Measurements from ENCODE around the gene SEM1.
"Not testable (repeated sequence)": the region's sequence is repeated elsewhere in the genome, so short reads cannot be mapped to it uniquely, and the experiment has no call there.

SEM1 gene

DNA sequence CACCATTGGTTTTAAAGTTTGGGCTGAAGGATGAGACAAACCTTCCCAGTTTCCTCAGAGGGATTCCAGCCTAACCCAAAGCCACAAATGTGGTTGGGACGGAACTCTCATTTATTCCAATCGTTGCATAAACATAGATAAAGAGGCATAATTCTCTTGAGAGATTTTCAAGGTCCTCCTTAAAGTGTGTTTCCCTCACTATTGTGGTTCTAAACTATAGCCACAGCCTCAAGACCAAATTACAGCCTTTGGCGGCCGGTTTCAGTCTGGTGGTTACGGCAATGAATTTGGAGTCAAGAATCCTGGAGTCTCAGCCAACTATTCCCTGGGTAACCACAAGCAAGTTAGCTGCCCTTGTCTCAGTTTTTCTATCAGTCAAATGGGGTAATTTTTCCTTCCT is 42.6 kb downstream of the SEM1 start:
- in situ Hi-C loops (cut with HindIII; ENCODE audit: low pct_unique_long_range_greater_than_20kb, low sequenced_read_pairs): no loop called here
- TF ChIP-seq JUND (IDR thresholded peaks at IDR 0.05; ENCODE audit: low read depth): no peak

GRCh38 chr7:96665689-96666088 is 44.0 kb downstream of the SEM1 start:
- in situ Hi-C loops (cut with HindIII; ENCODE audit: low pct_unique_long_range_greater_than_20kb, low sequenced_read_pairs): no loop called here
- no peak for TF ChIP-seq JUND (IDR thresholded peaks at IDR 0.05; ENCODE audit: low read depth)
- no peak for DNase-seq (ENCODE audit: low read depth in 1 of 2, low spot score in 1 of 2)

More for the DNA sequence above, 42.6 kb downstream of the SEM1 start:
- no peak for DNase-seq (ENCODE audit: low read depth in 1 of 2, low spot score in 1 of 2)

- no peak for TF ChIP-seq JUND (IDR thresholded peaks at IDR 0.05; ENCODE audit: low read depth)
- no peak for DNase-seq (ENCODE audit: low read depth in 1 of 2, low spot score in 1 of 2)
These were observed 44.9 kb downstream of the SEM1 start for GRCh38 chr7:96664793-96665192.

DNA sequence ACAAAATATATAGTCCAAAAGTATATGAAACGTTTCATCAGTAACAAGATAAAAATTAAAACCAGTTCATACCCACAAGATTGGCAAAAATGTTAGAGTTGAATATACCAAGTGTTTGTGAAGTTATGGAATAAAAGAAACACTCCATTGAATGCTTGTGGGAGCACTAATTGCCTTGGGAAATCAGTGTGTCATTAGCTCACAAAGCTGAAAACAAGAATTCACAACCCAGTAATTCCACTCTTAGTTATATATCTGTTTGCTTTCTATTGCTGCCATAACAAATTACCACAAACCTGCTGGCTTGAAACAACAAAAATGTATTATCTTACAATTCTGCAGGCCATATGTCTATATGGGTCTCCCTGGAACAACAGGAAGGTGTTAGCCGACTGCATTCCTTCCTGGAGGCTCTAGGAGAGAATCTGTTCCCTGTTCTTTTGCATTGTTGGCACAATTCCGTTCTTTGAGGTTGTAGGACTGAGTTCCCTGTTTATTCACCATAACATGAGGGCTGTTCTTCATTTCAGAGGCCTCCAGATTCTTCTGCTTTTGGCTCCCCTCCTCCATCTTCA is 45.7 kb downstream of the SEM1 start:
- DNase-seq (ENCODE audit: low read depth in 1 of 2, low spot score in 1 of 2): peak in 1 of 2 experiments; percentile 65
- no peak for TF ChIP-seq JUND (IDR thresholded peaks at IDR 0.05; ENCODE audit: low read depth)
- in situ Hi-C loops (cut with HindIII; ENCODE audit: low pct_unique_long_range_greater_than_20kb, low sequenced_read_pairs): no loop called here

More at GRCh38 chr7:96664793-96665192, 44.9 kb downstream of the SEM1 start:
- in situ Hi-C loops (cut with HindIII; ENCODE audit: low pct_unique_long_range_greater_than_20kb, low sequenced_read_pairs): no loop called here

DNA sequence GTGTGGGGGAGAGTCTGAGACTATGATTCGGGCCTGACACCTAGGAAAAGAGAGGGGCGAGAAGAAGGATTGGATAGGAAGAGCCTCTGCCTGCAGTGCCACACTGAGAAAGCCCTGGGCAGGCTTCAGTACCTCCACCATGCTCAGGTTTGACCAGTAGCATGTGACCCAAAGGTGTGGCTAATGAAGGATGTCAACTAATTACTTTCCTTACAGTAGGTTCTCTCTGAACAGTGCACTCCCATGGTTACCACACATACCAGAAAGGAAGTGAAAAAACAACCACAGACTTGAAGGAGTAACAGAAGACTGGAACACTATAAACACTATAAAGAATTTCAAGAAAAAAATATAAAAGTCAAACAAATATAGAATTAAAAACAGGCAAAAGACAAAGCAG is 46.2 kb downstream of the SEM1 start:
- no peak for DNase-seq (ENCODE audit: low read depth in 1 of 2, low spot score in 1 of 2)
- in situ Hi-C loops (cut with HindIII; ENCODE audit: low pct_unique_long_range_greater_than_20kb, low sequenced_read_pairs): no loop called here
- no peak for TF ChIP-seq JUND (IDR thresholded peaks at IDR 0.05; ENCODE audit: low read depth)

- in situ Hi-C loops (cut with HindIII; ENCODE audit: low pct_unique_long_range_greater_than_20kb, low sequenced_read_pairs); DNase-seq (ENCODE audit: low read depth in 1 of 2, low spot score in 1 of 2): not testable (repeated sequence)
These were observed 47.5 kb downstream of the SEM1 start for GRCh38 chr7:96662151-96662550.

- no peak for DNase-seq (ENCODE audit: low read depth in 1 of 2, low spot score in 1 of 2)
- TF ChIP-seq JUND (IDR thresholded peaks at IDR 0.05; ENCODE audit: low read depth): no peak
- in situ Hi-C loops (cut with HindIII; ENCODE audit: low pct_unique_long_range_greater_than_20kb, low sequenced_read_pairs): no loop called here
These were observed 51.6 kb downstream of the SEM1 start for GRCh38 chr7:96658022-96658412.

DNA sequence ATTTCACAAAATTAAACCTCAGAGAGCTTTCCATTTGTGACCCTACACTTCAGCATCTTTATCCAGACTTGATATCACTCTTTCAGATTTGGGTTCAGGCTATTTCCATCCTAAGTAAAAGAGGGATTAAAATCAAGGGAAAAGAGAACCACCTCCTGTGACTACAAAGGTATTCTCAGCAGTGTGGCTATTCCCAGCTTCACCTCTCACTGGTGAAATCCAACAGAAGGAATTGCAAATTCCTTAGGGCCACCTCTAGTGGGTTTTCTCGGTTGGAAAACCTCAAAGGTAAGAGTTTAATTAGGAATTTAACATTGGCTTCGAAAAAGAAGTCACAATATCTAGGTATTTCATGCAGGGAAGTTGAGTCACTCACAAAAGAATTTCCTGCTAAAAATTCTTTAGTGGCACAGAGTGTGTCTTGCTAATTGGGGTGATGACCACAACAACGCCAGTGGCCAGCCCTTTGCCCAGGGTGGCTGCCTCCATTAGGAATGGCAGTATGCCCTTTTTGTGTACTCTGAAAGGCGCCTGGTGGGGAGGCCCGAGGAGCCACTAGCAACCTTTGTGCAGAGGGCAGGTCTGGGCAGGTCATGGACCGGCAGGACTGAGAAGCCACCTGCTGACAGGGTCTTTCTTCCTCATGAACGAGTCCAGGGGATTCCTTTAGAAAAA is 52.2 kb downstream of the SEM1 start:
- in situ Hi-C loops (cut with HindIII; ENCODE audit: low pct_unique_long_range_greater_than_20kb, low sequenced_read_pairs): no loop called here
- TF ChIP-seq JUND (IDR thresholded peaks at IDR 0.05; ENCODE audit: low read depth): no peak

GRCh38 chr7:96655956-96656355 is 53.7 kb downstream of the SEM1 start:
- no peak for TF ChIP-seq JUND (IDR thresholded peaks at IDR 0.05; ENCODE audit: low read depth)
- no peak for DNase-seq (ENCODE audit: low read depth in 1 of 2, low spot score in 1 of 2)
- in situ Hi-C loops (cut with HindIII; ENCODE audit: low pct_unique_long_range_greater_than_20kb, low sequenced_read_pairs): no loop called here

More for the DNA sequence above, 52.2 kb downstream of the SEM1 start:
- DNase-seq (ENCODE audit: low read depth in 1 of 2, low spot score in 1 of 2): no peak

DNA sequence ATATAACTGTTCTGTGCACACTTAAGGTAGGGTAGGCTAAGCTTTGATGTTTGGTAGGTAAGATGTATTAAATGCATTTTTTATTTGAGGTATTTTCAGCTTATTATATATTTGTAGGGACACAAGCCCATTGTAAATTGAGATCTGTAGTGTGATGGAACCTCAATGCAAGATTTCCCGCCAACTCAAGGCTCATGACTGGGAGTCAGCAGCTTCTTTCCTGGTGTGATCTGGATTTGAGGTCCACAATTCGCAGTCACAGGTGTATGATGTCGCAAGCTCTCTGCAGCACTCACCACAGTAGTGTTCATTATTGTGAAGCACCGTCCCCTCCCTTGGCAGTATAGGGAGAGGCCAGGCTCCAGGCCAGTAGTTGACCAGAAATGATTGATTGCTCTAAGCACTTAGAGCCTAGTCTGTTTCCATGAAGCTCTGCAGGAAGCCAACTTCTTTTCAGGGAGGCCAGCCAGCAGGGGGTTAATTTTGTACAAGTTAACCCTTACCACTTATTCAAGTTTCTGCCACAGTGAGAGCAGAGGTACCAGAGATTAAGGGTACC is 54.9 kb downstream of the SEM1 start:
- no peak for TF ChIP-seq JUND (IDR thresholded peaks at IDR 0.05; ENCODE audit: low read depth)
- in situ Hi-C loops (cut with HindIII; ENCODE audit: low pct_unique_long_range_greater_than_20kb, low sequenced_read_pairs): no loop called here
- no peak for DNase-seq (ENCODE audit: low read depth in 1 of 2, low spot score in 1 of 2)

GRCh38 chr7:96649981-96650380 is 59.7 kb downstream of the SEM1 start:
- no peak for DNase-seq (ENCODE audit: low read depth in 1 of 2, low spot score in 1 of 2)
- in situ Hi-C loops (cut with HindIII; ENCODE audit: low pct_unique_long_range_greater_than_20kb, low sequenced_read_pairs): no loop called here
- no peak for TF ChIP-seq JUND (IDR thresholded peaks at IDR 0.05; ENCODE audit: low read depth)

- TF ChIP-seq JUND (IDR thresholded peaks at IDR 0.05; ENCODE audit: low read depth): no peak
- in situ Hi-C loops (cut with HindIII; ENCODE audit: low pct_unique_long_range_greater_than_20kb, low sequenced_read_pairs): no loop called here
- DNase-seq (ENCODE audit: low read depth in 1 of 2, low spot score in 1 of 2): no peak
These were observed 60.9 kb downstream of the SEM1 start for GRCh38 chr7:96648784-96649183.

GRCh38 chr7:96647733-96648132 is 61.9 kb downstream of the SEM1 start:
- no peak for DNase-seq (ENCODE audit: low read depth in 1 of 2, low spot score in 1 of 2)
- TF ChIP-seq JUND (IDR thresholded peaks at IDR 0.05; ENCODE audit: low read depth): no peak
- in situ Hi-C loops (cut with HindIII; ENCODE audit: low pct_unique_long_range_greater_than_20kb, low sequenced_read_pairs): no loop called here
